Trophoblast cell (in vitro differentiated cells and primary cell): Measurements from ENCODE around the gene FGFR2. TPM values are rescaled to one million over a fixed set of nuclear protein-coding genes. Genes with fewer than 3 reads are reported as not detected.

Experiments
- DNase-seq, 2 donors: peaks; one replicate each; pipeline ENCODE4 v3.0.0-alpha.2; 2016
- H2AFZ ChIP-seq: 2 replicates; pipeline ENCODE4 v1.6.1; 2013; ENCODE audit warnings: low read length, moderate library complexity, mild to moderate bottlenecking; ENCODE audit not compliant: insufficient read depth, poor library complexity
- H2AK5ac ChIP-seq: 2 replicates; pipeline ENCODE4 v1.6.1; 2013; ENCODE audit warnings: mild to moderate bottlenecking, low read length
- H2BK120ac ChIP-seq: 2 replicates; pipeline ENCODE4 v1.6.1; 2013; ENCODE audit warnings: low read length, mild to moderate bottlenecking, moderate library complexity; ENCODE audit not compliant: insufficient read depth, poor library complexity
- H2BK12ac ChIP-seq: 2 replicates; pipeline ENCODE4 v1.6.1; 2013; ENCODE audit warnings: mild to moderate bottlenecking, low read length, moderate library complexity
- H2BK5ac ChIP-seq: 2 replicates; pipeline ENCODE4 v1.6.1; 2013; ENCODE audit warnings: low read length, low read depth, moderate library complexity, mild to moderate bottlenecking; ENCODE audit not compliant: poor library complexity
- H3K14ac ChIP-seq: 2 replicates; pipeline ENCODE4 v1.6.1; 2013; ENCODE audit warnings: mild to moderate bottlenecking, low read length
- H3K18ac ChIP-seq: 2 replicates; pipeline ENCODE4 v1.6.1; 2013; ENCODE audit warnings: mild to moderate bottlenecking, low read length
- H3K23ac ChIP-seq: 2 replicates; pipeline ENCODE4 v1.6.1; 2013; ENCODE audit warnings: low read length
- H3K27ac ChIP-seq: 2 replicates; pipeline ENCODE4 v1.5.1; 2013; ENCODE audit warnings: low read depth, mild to moderate bottlenecking, inconsistent platforms, low read length, moderate library complexity
- H3K27me3 ChIP-seq: 2 replicates; pipeline ENCODE4 v1.6.1; 2013; ENCODE audit warnings: inconsistent platforms, mild to moderate bottlenecking, low read length, moderate library complexity; ENCODE audit not compliant: insufficient read depth
- H3K36me3 ChIP-seq, 2 experiments: 1 replicate in 1 of 2; 2 replicates in 1 of 2; pipeline ENCODE4 v1.6.1; 2013; ENCODE audit warnings: low read length in 2 of 2, mild to moderate bottlenecking in 2 of 2, moderate library complexity in 1 of 2; ENCODE audit not compliant: insufficient read depth in 2 of 2, control insufficient read depth in 1 of 2
- H3K4ac ChIP-seq: 2 replicates; pipeline ENCODE4 v1.6.1; 2013; ENCODE audit warnings: low read depth, mild to moderate bottlenecking, low read length, moderate library complexity
- H3K4me1 ChIP-seq, 2 experiments: 1 replicate in 1 of 2; 2 replicates in 1 of 2; pipeline ENCODE4 v1.6.1; 2013; ENCODE audit warnings: low read length in 2 of 2, mild to moderate bottlenecking in 2 of 2, moderate library complexity in 1 of 2; ENCODE audit not compliant: insufficient read depth in 2 of 2, control insufficient read depth in 1 of 2
- H3K4me2 ChIP-seq: 2 replicates; pipeline ENCODE4 v1.6.1; 2013; ENCODE audit warnings: inconsistent platforms, mild to moderate bottlenecking, low read length, moderate library complexity
- H3K4me3 ChIP-seq: 2 replicates; pipeline ENCODE4 v1.5.1; 2013; ENCODE audit warnings: mild to moderate bottlenecking, low read depth, low read length, inconsistent platforms
- H3K79me1 ChIP-seq: one replicate; pipeline ENCODE4 v1.6.1; 2013; ENCODE audit warnings: low read length
- H3K79me2 ChIP-seq: 2 replicates; pipeline ENCODE4 v1.6.1; 2013; ENCODE audit warnings: low read length, mild to moderate bottlenecking; ENCODE audit not compliant: control insufficient read depth, insufficient read depth, poor library complexity
- H3K9ac ChIP-seq: 2 replicates; pipeline ENCODE4 v1.6.1; 2013; ENCODE audit warnings: mild to moderate bottlenecking, low read length
- H3K9me3 ChIP-seq: 2 replicates; pipeline ENCODE4 v1.6.1; 2013; ENCODE audit warnings: low read depth, mild to moderate bottlenecking, control low read depth, inconsistent platforms, low read length; ENCODE audit not compliant: insufficient read depth
- H4K12ac ChIP-seq: 2 replicates; pipeline ENCODE4 v1.6.1; 2013; ENCODE audit warnings: low read depth, mild to moderate bottlenecking, low read length, moderate library complexity
- H4K8ac ChIP-seq: 2 replicates; pipeline ENCODE4 v1.6.1; 2013; ENCODE audit warnings: low read depth, mild to moderate bottlenecking, low read length, moderate library complexity
- H4K91ac ChIP-seq: one replicate; pipeline ENCODE4 v1.6.1; 2013; ENCODE audit warnings: low read depth, mild to moderate bottlenecking, low read length, moderate library complexity
- WGBS: extraction: QIAGEN DNeasy Blood & Tissue Kit; methylation state at CpG from one replicate; pipeline ENCODE4 v1.1.7; 2013; ENCODE audit warnings: missing lambda C conversion rate; ENCODE audit not compliant: insufficient read length, insufficient coverage; ENCODE audit errors: extremely low coverage; 5-methylcytosine and 5-hydroxymethylcytosine counted together
- polyA plus RNA-seq: library from polyadenylated mRNA; stranded (reverse); fragments of 200-250 nt; gene quantifications from 2 replicates; pipeline ENCODE4 v1.2.3, GENCODE V29; 2013

Gene FGFR2
- polyA plus RNA-seq: 21.4 and 23.8 TPM in 2 replicates

GRCh38 chr10:121598263-121599249 lies at the start of gene FGFR2:
Gene FGFR2 (minus strand): TSS chr10:121598444. CDS start chr10:121593817, 4,627 bp downstream.
- Histone ChIP-seq H3K36me3 (peaks cover 2% of the 10 kb centered on the region in 2 experiments), H2AK5ac (peak within 1 kb of the TSS; percentile 28), H3K9ac (peak within 1 kb of the TSS; percentile 71), H3K27me3 (no peaks in the 10 kb centered on the region), H3K14ac (peak within 1 kb of the TSS; percentile 71), H3K18ac (peak within 1 kb of the TSS; percentile 82), H3K4ac (peak within 1 kb of the TSS; percentile 73), H4K8ac (peak within 1 kb of the TSS; percentile 63), H3K9me3 (no peaks in the 10 kb centered on the region), H3K4me1 (peaks cover 9 to 12% of the 10 kb centered on the region in 2 experiments), H3K4me3 (peak within 1 kb of the TSS; percentile 78), H2BK5ac (peak within 1 kb of the TSS; percentile 65), H3K4me2 (peak within 1 kb of the TSS; percentile 95), H4K91ac (peak within 1 kb of the TSS; percentile 48), H2AFZ (peak within 1 kb of the TSS; percentile 81), H4K12ac (peak within 1 kb of the TSS; percentile 39), H3K27ac (peak within 1 kb of the TSS; percentile 47), H3K79me1 (peaks cover 18% of the 10 kb centered on the region), H2BK12ac (peak within 1 kb of the TSS; percentile 47), H3K79me2 (peaks cover 17% of the 10 kb centered on the region), H3K23ac (no peak within 1 kb of the TSS), H2BK120ac (peak within 1 kb of the TSS; percentile 44)
- DNase-seq: peak; percentile 69 to 85
- WGBS: no CpG with 5 or more reads among the region's 92 CpGs

DNA sequence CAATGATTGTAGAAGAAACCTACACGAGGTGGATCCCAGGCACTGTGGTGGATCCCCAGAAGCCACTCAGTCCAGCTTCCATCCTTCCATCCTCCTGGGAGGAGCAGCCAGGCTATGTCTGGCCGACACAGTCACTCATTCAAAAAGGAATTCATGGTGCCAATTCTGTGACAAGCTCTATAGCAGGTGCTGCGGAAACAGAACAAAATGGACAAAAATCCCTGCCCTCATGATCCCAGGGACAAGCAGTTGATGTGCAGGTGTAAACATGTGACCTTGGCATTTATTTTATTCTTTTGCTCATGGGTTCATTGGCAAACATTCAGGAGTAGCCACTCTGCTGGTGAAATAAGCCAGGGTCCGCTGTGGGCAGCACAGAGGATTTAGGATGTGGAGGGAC lies 49.2 kb upstream of the FGFR2 start:
- WGBS: no CpG with 5 or more reads among the region's 4 CpGs
- Histone ChIP-seq H2AFZ (no peak overlapping the region), H4K91ac (no peak overlapping the region), H2AK5ac (no peak overlapping the region), H3K79me1 (no peaks in the 10 kb centered on the region), H3K9me3 (no peaks in the 10 kb centered on the region), H3K4me3 (no peak overlapping the region), H3K9ac (no peak overlapping the region), H3K36me3 (no peaks in the 10 kb centered on the region), H3K14ac (no peak overlapping the region), H3K27ac (no peak overlapping the region), H4K8ac (no peak overlapping the region), H3K79me2 (no peaks in the 10 kb centered on the region), H3K4me1 (peaks cover 6 to 10% of the 10 kb centered on the region in 2 experiments), H3K4ac (no peak overlapping the region), H2BK5ac (no peak overlapping the region), H2BK120ac (no peak overlapping the region), H2BK12ac (no peak overlapping the region), H4K12ac (no peak overlapping the region), H3K27me3 (no peaks in the 10 kb centered on the region), H3K23ac (no peak overlapping the region), H3K18ac (no peak overlapping the region), H3K4me2 (no peak overlapping the region)
- no peak for DNase-seq

GRCh38 chr10:121645696-121646095 lies 47.5 kb upstream of the FGFR2 start:
- no peak overlapping the region for H2BK5ac ChIP-seq
- no peak overlapping the region for H2BK120ac ChIP-seq
- WGBS: no CpG with 5 or more reads among the region's 7 CpGs
- H2AFZ ChIP-seq: no peak overlapping the region
- no peak overlapping the region for H3K9ac ChIP-seq
- no peak overlapping the region for H3K4ac ChIP-seq
- H3K18ac ChIP-seq: no peak overlapping the region
- H3K36me3 ChIP-seq: no peaks in the 10 kb centered on the region
- no peaks in the 10 kb centered on the region for H3K79me1 ChIP-seq
- H3K4me3 ChIP-seq: no peak overlapping the region
- no peak for DNase-seq
- no peak overlapping the region for H4K8ac ChIP-seq
- no peak overlapping the region for H3K23ac ChIP-seq
- no peaks in the 10 kb centered on the region for H3K79me2 ChIP-seq
- H3K4me1 ChIP-seq: peaks cover 6 to 10% of the 10 kb centered on the region in 2 experiments
- H3K4me2 ChIP-seq: no peak overlapping the region
- no peak overlapping the region for H4K12ac ChIP-seq
- H3K9me3 ChIP-seq: no peaks in the 10 kb centered on the region
- H4K91ac ChIP-seq: no peak overlapping the region
- H2BK12ac ChIP-seq: no peak overlapping the region
- H3K27me3 ChIP-seq: no peaks in the 10 kb centered on the region
- H3K27ac ChIP-seq: no peak overlapping the region
- no peak overlapping the region for H3K14ac ChIP-seq
- H2AK5ac ChIP-seq: no peak overlapping the region

DNA sequence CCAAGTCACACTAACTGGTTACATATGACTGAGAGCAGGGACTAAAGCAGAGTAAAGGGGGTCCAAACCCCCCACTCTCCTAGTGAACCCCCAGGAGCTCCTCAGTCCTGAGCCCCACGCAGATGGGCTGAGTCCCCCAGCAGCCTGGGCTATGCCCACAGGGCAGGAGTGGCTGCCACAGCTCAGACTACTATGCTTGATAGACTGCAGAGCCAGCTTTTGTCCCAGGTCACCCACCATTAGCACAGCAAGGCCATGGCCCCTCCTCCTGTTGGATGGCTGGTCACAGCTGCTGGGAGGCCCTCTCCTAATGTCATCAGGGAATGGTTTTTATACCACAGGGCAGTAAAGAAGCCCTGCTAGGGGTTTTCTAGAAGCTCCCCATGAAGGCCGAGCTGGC lies 46.3 kb upstream of the FGFR2 start:
- Histone ChIP-seq H4K8ac (no peak overlapping the region), H3K9me3 (no peaks in the 10 kb centered on the region), H2BK12ac (no peak overlapping the region), H3K23ac (no peak overlapping the region), H4K91ac (no peak overlapping the region), H3K79me2 (no peaks in the 10 kb centered on the region), H3K4ac (no peak overlapping the region), H2AK5ac (no peak overlapping the region), H3K9ac (no peak overlapping the region), H3K79me1 (no peaks in the 10 kb centered on the region), H2BK5ac (no peak overlapping the region), H3K14ac (no peak overlapping the region), H2AFZ (no peak overlapping the region), H3K4me3 (no peak overlapping the region), H3K18ac (no peak overlapping the region), H3K4me2 (no peak overlapping the region), H3K27me3 (no peaks in the 10 kb centered on the region), H3K4me1 (peaks cover 6 to 10% of the 10 kb centered on the region in 2 experiments), H2BK120ac (no peak overlapping the region), H3K27ac (no peak overlapping the region), H4K12ac (no peak overlapping the region), H3K36me3 (no peaks in the 10 kb centered on the region)
- DNase-seq: no peak
- WGBS: no CpG with 5 or more reads among the region's 2 CpGs
